ENCODE results near the gene TRAPPC1. TPM values are rescaled to one million over a fixed set of nuclear protein-coding genes. Genes with fewer than 3 reads are reported as not detected.

The TRAPPC1 gene
- total and polyA plus RNA-seq, 10 of the 15 experiments (the other 5 are each of a cell fraction or from before 2014, with no cell fraction given): 31.3 to 306 (median 134) TPM

GRCh38 chr17:7961421-7961820 is 29.7 kb upstream of the TRAPPC1 start:
- in situ Hi-C loops (cut with MboI): no loop called here
- no peak for TF ChIP-seq SUZ12 (IDR thresholded peaks at IDR 0.05; ENCODE audit: unreplicated experiment)
- TF ChIP-seq, protein P1, sequence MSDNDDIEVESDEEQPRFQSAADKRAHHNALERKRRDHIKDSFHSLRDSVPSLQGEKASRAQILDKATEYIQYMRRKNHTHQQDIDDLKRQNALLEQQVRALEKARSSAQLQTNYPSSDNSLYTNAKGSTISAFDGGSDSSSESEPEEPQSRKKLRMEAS (IDR thresholded peaks at IDR 0.05; ENCODE audit: low read depth, low read length): no peak
- no peak for TF ChIP-seq MTA3 (IDR thresholded peaks at IDR 0.05; ENCODE audit: borderline replicate concordance, low read length)
- TF ChIP-seq CHD4 (IDR thresholded peaks at IDR 0.05): no peak
- TF ChIP-seq SKIL (IDR thresholded peaks at IDR 0.05; ENCODE audit: low read depth, poor library complexity, severe bottlenecking): no peak
- no peak for TF ChIP-seq HDAC2 (IDR thresholded peaks at IDR 0.05)
- TF ChIP-seq LARP7 (IDR thresholded peaks at IDR 0.05): no peak
- no peak for TF ChIP-seq SREBF2 (IDR thresholded peaks at IDR 0.05; ENCODE audit: low read length)
- no peak for TF ChIP-seq CEBPB (IDR thresholded peaks at IDR 0.05; ENCODE audit: borderline replicate concordance in 1 of 2, low read depth in 2 of 2, low read length in 2 of 2)
- TF ChIP-seq TCF7 (IDR thresholded peaks at IDR 0.05; ENCODE audit: borderline replicate concordance): no peak
- no peak for TF ChIP-seq SMAD1 (IDR thresholded peaks at IDR 0.05; ENCODE audit: low read depth, partially characterized antibody)
- TF ChIP-seq NRF1 (conservative IDR thresholded peaks at IDR 0.05; ENCODE audit: low read depth, low read length): no peak
- TF ChIP-seq SREBF1 (IDR thresholded peaks at IDR 0.05; ENCODE audit: low read length): no peak
- no peak for TF ChIP-seq DPF2 (IDR thresholded peaks at IDR 0.05)
- TF ChIP-seq, protein P2, sequence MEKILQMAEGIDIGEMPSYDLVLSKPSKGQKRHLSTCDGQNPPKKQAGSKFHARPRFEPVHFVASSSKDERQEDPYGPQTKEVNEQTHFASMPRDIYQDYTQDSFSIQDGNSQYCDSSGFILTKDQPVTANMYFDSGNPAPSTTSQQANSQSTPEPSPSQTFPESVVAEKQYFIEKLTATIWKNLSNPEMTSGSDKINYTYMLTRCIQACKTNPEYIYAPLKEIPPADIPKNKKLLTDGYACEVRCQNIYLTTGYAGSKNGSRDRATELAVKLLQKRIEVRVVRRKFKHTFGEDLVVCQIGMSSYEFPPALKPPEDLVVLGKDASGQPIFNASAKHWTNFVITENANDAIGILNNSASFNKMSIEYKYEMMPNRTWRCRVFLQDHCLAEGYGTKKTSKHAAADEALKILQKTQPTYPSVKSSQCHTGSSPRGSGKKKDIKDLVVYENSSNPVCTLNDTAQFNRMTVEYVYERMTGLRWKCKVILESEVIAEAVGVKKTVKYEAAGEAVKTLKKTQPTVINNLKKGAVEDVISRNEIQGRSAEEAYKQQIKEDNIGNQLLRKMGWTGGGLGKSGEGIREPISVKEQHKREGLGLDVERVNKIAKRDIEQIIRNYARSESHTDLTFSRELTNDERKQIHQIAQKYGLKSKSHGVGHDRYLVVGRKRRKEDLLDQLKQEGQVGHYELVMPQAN (conservative IDR thresholded peaks at IDR 0.05): no peak
- no peak overlapping the region for H3K4me3 ChIP-seq
- FAIRE-seq: no peak
- no peaks in the 10 kb centered on the region for H4K20me1 ChIP-seq (ENCODE audit: control insufficient read depth, insufficient read depth)
- ChIA-PET POLR2A (interaction anchor here (0.7 kb wide), 1 partner anchor 46 kb away, joined by 3 read pairs; no protein-coding TSS in a partner anchor), SMC1A (ENCODE audit: uncharacterized antibody, unreplicated experiment) (no interaction called here), CTCF (no interaction called here), RAD21 (ENCODE audit: unreplicated experiment) (no interaction called here)
- H3K27me3 ChIP-seq (replicated peaks in 1 of 2; ENCODE audit: control insufficient read depth in 2 of 2, insufficient read depth in 2 of 2, low read length in 1 of 2): no peaks in the 10 kb centered on the region
- 10% methylated on average over 2 of the region's 2 CpGs for WGBS (ENCODE audit: insufficient coverage, insufficient replicate concordance, low lambda C conversion rate, missing lambda C conversion rate)
- no peak for ATAC-seq
- H3K79me2 ChIP-seq (ENCODE audit: control insufficient read depth, insufficient read depth, low read length): no peaks in the 10 kb centered on the region
- BruUV-seq (replicated peaks): no TSS peak
- H3K9ac ChIP-seq (ENCODE audit: control insufficient read depth, insufficient read depth, low read length): no peak overlapping the region
- no peaks in the 10 kb centered on the region for H3K36me3 ChIP-seq (ENCODE audit: control insufficient read depth in 2 of 2, insufficient read depth in 2 of 2, low read length in 1 of 2)
- H3K27ac ChIP-seq (ENCODE audit: control insufficient read depth, insufficient read depth): no peak overlapping the region
- H3K4me1 ChIP-seq (ENCODE audit: control insufficient read depth, insufficient read depth, low read length): no peaks in the 10 kb centered on the region
- H2AFZ ChIP-seq (ENCODE audit: control insufficient read depth, low read depth, low read length): no peak overlapping the region
- intact Hi-C loops (cut with micrococcal nuclease; ENCODE audit: unreplicated experiment): no loop called here
- no peak for DNase-seq (ENCODE audit: low read depth, low spot score)
- H3K9me3 ChIP-seq (replicated peaks; ENCODE audit: control insufficient read depth, insufficient read depth, low read length): no peaks in the 10 kb centered on the region
- no peak overlapping the region for H3K4me2 ChIP-seq (ENCODE audit: control insufficient read depth, insufficient read depth)

Data from GM12878 (cell line).